Tracheal epithelial cell (primary cell): ENCODE results near the gene LRBA. TPM values are rescaled to one million over a fixed set of nuclear protein-coding genes. Genes with fewer than 3 reads are reported as not detected.

ENCODE experiments used
- total RNA-seq: library from RNA; depleted of rRNA; stranded (reverse); fragments of >200 nt; gene quantifications from 2 replicates; pipeline ENCODE4 v1.2.1, GENCODE V29; 2014

The LRBA gene, protein sequence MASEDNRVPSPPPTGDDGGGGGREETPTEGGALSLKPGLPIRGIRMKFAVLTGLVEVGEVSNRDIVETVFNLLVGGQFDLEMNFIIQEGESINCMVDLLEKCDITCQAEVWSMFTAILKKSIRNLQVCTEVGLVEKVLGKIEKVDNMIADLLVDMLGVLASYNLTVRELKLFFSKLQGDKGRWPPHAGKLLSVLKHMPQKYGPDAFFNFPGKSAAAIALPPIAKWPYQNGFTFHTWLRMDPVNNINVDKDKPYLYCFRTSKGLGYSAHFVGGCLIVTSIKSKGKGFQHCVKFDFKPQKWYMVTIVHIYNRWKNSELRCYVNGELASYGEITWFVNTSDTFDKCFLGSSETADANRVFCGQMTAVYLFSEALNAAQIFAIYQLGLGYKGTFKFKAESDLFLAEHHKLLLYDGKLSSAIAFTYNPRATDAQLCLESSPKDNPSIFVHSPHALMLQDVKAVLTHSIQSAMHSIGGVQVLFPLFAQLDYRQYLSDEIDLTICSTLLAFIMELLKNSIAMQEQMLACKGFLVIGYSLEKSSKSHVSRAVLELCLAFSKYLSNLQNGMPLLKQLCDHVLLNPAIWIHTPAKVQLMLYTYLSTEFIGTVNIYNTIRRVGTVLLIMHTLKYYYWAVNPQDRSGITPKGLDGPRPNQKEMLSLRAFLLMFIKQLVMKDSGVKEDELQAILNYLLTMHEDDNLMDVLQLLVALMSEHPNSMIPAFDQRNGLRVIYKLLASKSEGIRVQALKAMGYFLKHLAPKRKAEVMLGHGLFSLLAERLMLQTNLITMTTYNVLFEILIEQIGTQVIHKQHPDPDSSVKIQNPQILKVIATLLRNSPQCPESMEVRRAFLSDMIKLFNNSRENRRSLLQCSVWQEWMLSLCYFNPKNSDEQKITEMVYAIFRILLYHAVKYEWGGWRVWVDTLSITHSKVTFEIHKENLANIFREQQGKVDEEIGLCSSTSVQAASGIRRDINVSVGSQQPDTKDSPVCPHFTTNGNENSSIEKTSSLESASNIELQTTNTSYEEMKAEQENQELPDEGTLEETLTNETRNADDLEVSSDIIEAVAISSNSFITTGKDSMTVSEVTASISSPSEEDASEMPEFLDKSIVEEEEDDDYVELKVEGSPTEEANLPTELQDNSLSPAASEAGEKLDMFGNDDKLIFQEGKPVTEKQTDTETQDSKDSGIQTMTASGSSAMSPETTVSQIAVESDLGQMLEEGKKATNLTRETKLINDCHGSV (N-terminal part only)
- total RNA-seq = 67.0 and 103 TPM in 2 replicates

DNA sequence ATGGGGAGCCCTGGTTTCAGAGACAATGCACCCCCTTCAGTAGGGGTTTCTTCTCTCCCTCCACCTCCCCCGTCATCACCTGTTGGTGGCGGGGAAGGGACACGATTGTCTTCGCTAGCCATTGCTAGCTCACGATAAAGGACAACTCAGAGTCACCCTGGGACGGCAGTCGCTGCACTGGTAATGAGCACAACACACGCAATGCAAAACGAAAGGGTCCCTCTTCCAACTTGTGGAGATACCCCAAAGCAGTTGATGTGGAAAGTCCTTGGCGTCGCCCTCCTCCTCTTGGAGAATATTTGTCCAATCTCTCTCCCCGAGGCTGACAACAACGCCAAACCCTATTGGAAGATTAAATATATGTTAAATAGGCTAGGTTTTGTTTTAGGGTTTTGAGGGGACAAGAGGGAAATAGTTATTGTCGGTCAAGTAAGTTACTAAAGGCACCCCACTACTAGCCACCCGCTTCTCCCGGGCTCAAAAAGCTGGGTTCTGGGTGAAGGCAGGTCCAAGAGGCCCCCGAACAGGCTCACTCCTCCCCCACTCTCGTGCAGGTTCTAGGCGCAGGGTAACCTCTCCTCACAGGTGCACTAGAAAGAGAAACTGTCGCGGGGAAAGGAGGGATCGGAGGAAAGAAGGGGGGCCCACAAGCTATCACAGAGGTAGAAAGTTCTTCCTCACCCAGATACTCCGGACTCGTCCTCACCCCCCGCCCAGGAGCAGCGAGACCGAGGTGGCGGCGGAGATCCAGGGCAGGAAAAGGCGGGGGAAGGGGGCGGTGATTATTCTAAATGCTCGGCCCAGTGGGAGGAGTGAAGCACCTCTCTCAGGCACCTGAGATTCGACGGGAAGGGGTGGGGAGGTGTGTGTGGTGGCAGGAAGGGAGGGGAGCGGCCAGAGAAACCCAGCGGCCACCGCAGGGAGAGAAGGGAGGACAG, at the start of gene LRBA:
Gene LRBA, minus strand, starts transcription at position 764 of the 938 bp plus-strand sequence. Its CDS starts 642 bp downstream, at position 122.

DNA sequence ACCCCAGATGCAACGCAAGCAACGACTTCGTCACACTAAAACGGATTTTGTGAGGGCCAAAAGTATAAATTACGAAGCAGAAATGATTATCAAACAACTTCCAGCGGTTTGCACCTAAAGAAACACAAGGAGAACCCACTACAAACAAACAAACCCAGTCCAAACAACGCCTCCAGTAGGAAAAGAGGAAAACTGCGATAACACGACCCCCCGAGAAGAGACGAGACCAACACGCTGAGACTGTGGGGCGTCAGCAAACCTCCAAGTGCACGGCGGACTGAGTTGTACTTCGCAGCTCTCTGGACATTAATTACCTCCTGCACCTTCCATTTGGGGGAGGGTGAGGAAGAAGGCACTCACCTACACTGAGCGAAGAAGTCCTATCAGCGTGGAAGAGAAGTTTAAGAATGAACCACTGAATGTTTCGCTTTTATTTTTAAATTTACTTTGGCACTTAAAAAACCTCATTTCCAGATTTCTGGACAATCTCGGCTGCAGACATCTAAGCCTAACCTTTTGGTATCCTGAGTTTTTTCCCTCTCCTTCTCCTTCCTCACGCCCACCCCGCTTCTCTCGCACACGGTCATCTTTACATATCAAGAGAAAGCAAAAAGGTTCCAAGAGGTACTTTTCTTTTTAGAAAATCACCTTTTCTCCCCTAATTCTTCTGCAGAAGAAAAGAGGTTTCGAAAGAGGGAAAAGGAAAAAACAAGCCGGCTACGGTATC, 432.8 kb downstream of the LRBA start, which contains the start of gene MAB21L2:
Gene MAB21L2, plus strand, starts transcription at position 6 of the 727 bp plus-strand sequence. CDS start 879 bp downstream, outside the sequence.

Other genes starting within 250 kb of the LRBA start
- 3,398 and 5,308 TPM in 2 replicates for gene RPS3A, start 84.3 kb upstream of the LRBA start, total RNA-seq